Measurements from ENCODE around the gene PLA2G4E. TPM values are rescaled to one million over a fixed set of nuclear protein-coding genes. Genes with fewer than 3 reads are reported as not detected.

The PLA2G4E gene
- total and polyA plus RNA-seq, 2 donors, result 0.05 to 0.62 TPM

GRCh38 chr15:41999290-42000285, 21.3 kb downstream of the PLA2G4E start:
- H3K27me3 ChIP-seq (ENCODE audit: control insufficient read depth in 2 of 2, insufficient read depth in 1 of 2, low read length in 1 of 2), result peaks cover 0 to 4% of the 10 kb centered on the region in 2 donors
- no peaks in the 10 kb centered on the region for H3K4me1 ChIP-seq (ENCODE audit: control insufficient read depth in 2 of 2, insufficient read depth in 2 of 2, low read length in 2 of 2)
- H3K4me3 ChIP-seq (ENCODE audit: low read length in 2 of 2), result no peak overlapping the region
- WGBS, result 90% methylated on average over 15 of the region's 15 CpGs
- no peaks in the 10 kb centered on the region for H3K9me3 ChIP-seq (ENCODE audit: control insufficient read depth in 2 of 2, insufficient read depth in 1 of 2, low read length in 1 of 2)
- no peak for DNase-seq (ENCODE audit: low read depth in 6 of 9, low spot score in 9 of 9)
- H3K36me3 ChIP-seq (ENCODE audit: control insufficient read depth in 2 of 2, insufficient read depth in 2 of 2, low read length in 1 of 2), result no peaks in the 10 kb centered on the region
- no peak overlapping the region for H3K27ac ChIP-seq (ENCODE audit: low read depth in 1 of 2, low read length in 1 of 2)

- no peaks in the 10 kb centered on the region for H3K9me3 ChIP-seq (ENCODE audit: control insufficient read depth in 2 of 2, insufficient read depth in 1 of 2, low read length in 1 of 2)
- DNase-seq (ENCODE audit: low read depth in 6 of 9, low spot score in 9 of 9), result no peak
- H3K27ac ChIP-seq (ENCODE audit: low read depth in 1 of 2, low read length in 1 of 2), result no peak overlapping the region
- H3K4me3 ChIP-seq (ENCODE audit: low read length in 2 of 2), result no peak overlapping the region
- H3K4me1 ChIP-seq (ENCODE audit: control insufficient read depth in 2 of 2, insufficient read depth in 2 of 2, low read length in 2 of 2), result no peaks in the 10 kb centered on the region
- peaks cover 0 to 4% of the 10 kb centered on the region in 2 donors for H3K27me3 ChIP-seq (ENCODE audit: control insufficient read depth in 2 of 2, insufficient read depth in 1 of 2, low read length in 1 of 2)
- no peaks in the 10 kb centered on the region for H3K36me3 ChIP-seq (ENCODE audit: control insufficient read depth in 2 of 2, insufficient read depth in 2 of 2, low read length in 1 of 2)
- WGBS, result 94% methylated on average over 3 of the region's 3 CpGs
Observed at GRCh38 chr15:41997845-41998244, 23.0 kb downstream of the PLA2G4E start.

GRCh38 chr15:41996921-41997592, 23.8 kb downstream of the PLA2G4E start:
- H3K4me3 ChIP-seq (ENCODE audit: low read length in 2 of 2), result no peak overlapping the region
- WGBS, result 95% methylated on average over 13 of the region's 13 CpGs
- H3K9me3 ChIP-seq (ENCODE audit: control insufficient read depth in 2 of 2, insufficient read depth in 1 of 2, low read length in 1 of 2), result no peaks in the 10 kb centered on the region
- H3K36me3 ChIP-seq (ENCODE audit: control insufficient read depth in 2 of 2, insufficient read depth in 2 of 2, low read length in 1 of 2), result no peaks in the 10 kb centered on the region
- H3K27me3 ChIP-seq (ENCODE audit: control insufficient read depth in 2 of 2, insufficient read depth in 1 of 2, low read length in 1 of 2), result peaks cover 0 to 2% of the 10 kb centered on the region in 2 donors
- no peak overlapping the region for H3K27ac ChIP-seq (ENCODE audit: low read depth in 1 of 2, low read length in 1 of 2)
- H3K4me1 ChIP-seq (ENCODE audit: control insufficient read depth in 2 of 2, insufficient read depth in 2 of 2, low read length in 2 of 2), result no peaks in the 10 kb centered on the region
- DNase-seq (ENCODE audit: low read depth in 6 of 9, low spot score in 9 of 9), result no peak

GRCh38 chr15:41996376-41996775, 24.5 kb downstream of the PLA2G4E start:
- WGBS, result 97% methylated on average over 10 of the region's 10 CpGs
- no peak for DNase-seq (ENCODE audit: low read depth in 6 of 9, low spot score in 9 of 9)

GRCh38 chr15:41995476-41995855, 25.4 kb downstream of the PLA2G4E start:
- 98% methylated on average over 7 of the region's 7 CpGs for WGBS
- no peaks in the 10 kb centered on the region for H3K9me3 ChIP-seq (ENCODE audit: control insufficient read depth in 2 of 2, insufficient read depth in 1 of 2, low read length in 1 of 2)
- peaks cover 0 to 2% of the 10 kb centered on the region in 2 donors for H3K27me3 ChIP-seq (ENCODE audit: control insufficient read depth in 2 of 2, insufficient read depth in 1 of 2, low read length in 1 of 2)
- DNase-seq (ENCODE audit: low read depth in 6 of 9, low spot score in 9 of 9), result no peak
- no peaks in the 10 kb centered on the region for H3K36me3 ChIP-seq (ENCODE audit: control insufficient read depth in 2 of 2, insufficient read depth in 2 of 2, low read length in 1 of 2)
- H3K27ac ChIP-seq (ENCODE audit: low read depth in 1 of 2, low read length in 1 of 2), result no peak overlapping the region
- H3K4me3 ChIP-seq (ENCODE audit: low read length in 2 of 2), result no peak overlapping the region
- no peaks in the 10 kb centered on the region for H3K4me1 ChIP-seq (ENCODE audit: control insufficient read depth in 2 of 2, insufficient read depth in 2 of 2, low read length in 2 of 2)

More at GRCh38 chr15:41996376-41996775, 24.5 kb downstream of the PLA2G4E start:
- Histone ChIP-seq H3K4me3 (ENCODE audit: low read length in 2 of 2) (no peak overlapping the region), H3K27me3 (ENCODE audit: control insufficient read depth in 2 of 2, insufficient read depth in 1 of 2, low read length in 1 of 2) (peaks cover 0 to 2% of the 10 kb centered on the region in 2 donors), H3K27ac (ENCODE audit: low read depth in 1 of 2, low read length in 1 of 2) (no peak overlapping the region), H3K4me1 (ENCODE audit: control insufficient read depth in 2 of 2, insufficient read depth in 2 of 2, low read length in 2 of 2) (no peaks in the 10 kb centered on the region), H3K36me3 (ENCODE audit: control insufficient read depth in 2 of 2, insufficient read depth in 2 of 2, low read length in 1 of 2) (no peaks in the 10 kb centered on the region), H3K9me3 (ENCODE audit: control insufficient read depth in 2 of 2, insufficient read depth in 1 of 2, low read length in 1 of 2) (no peaks in the 10 kb centered on the region)

- H3K27ac ChIP-seq (ENCODE audit: low read depth in 1 of 2, low read length in 1 of 2), result no peak overlapping the region
- 87% methylated on average over 10 of the region's 10 CpGs for WGBS
- H3K4me1 ChIP-seq (ENCODE audit: control insufficient read depth in 2 of 2, insufficient read depth in 2 of 2, low read length in 2 of 2), result no peaks in the 10 kb centered on the region
- no peak overlapping the region for H3K4me3 ChIP-seq (ENCODE audit: low read length in 2 of 2)
- no peaks in the 10 kb centered on the region for H3K36me3 ChIP-seq (ENCODE audit: control insufficient read depth in 2 of 2, insufficient read depth in 2 of 2, low read length in 1 of 2)
- no peak for DNase-seq (ENCODE audit: low read depth in 6 of 9, low spot score in 9 of 9)
- H3K9me3 ChIP-seq (ENCODE audit: control insufficient read depth in 2 of 2, insufficient read depth in 1 of 2, low read length in 1 of 2), result no peaks in the 10 kb centered on the region
- H3K27me3 ChIP-seq (ENCODE audit: control insufficient read depth in 2 of 2, insufficient read depth in 1 of 2, low read length in 1 of 2), result peaks cover 0 to under 1% of the 10 kb centered on the region in 2 donors
Observed at GRCh38 chr15:41994772-41995475, 25.9 kb downstream of the PLA2G4E start.

- H3K27me3 ChIP-seq (ENCODE audit: control insufficient read depth in 2 of 2, insufficient read depth in 1 of 2, low read length in 1 of 2), result no peaks in the 10 kb centered on the region
- H3K4me3 ChIP-seq (ENCODE audit: low read length in 2 of 2), result no peak overlapping the region
- 84% methylated on average over 5 of the region's 5 CpGs for WGBS
- no peaks in the 10 kb centered on the region for H3K4me1 ChIP-seq (ENCODE audit: control insufficient read depth in 2 of 2, insufficient read depth in 2 of 2, low read length in 2 of 2)
- no peaks in the 10 kb centered on the region for H3K36me3 ChIP-seq (ENCODE audit: control insufficient read depth in 2 of 2, insufficient read depth in 2 of 2, low read length in 1 of 2)
- H3K9me3 ChIP-seq (ENCODE audit: control insufficient read depth in 2 of 2, insufficient read depth in 1 of 2, low read length in 1 of 2), result no peaks in the 10 kb centered on the region
- DNase-seq (ENCODE audit: low read depth in 6 of 9, low spot score in 9 of 9), result no peak
- no peak overlapping the region for H3K27ac ChIP-seq (ENCODE audit: low read depth in 1 of 2, low read length in 1 of 2)
Observed at GRCh38 chr15:41994171-41994650, 26.6 kb downstream of the PLA2G4E start.

- Histone ChIP-seq H3K4me3 (ENCODE audit: low read length in 2 of 2) (no peak overlapping the region), H3K36me3 (ENCODE audit: control insufficient read depth in 2 of 2, insufficient read depth in 2 of 2, low read length in 1 of 2) (no peaks in the 10 kb centered on the region), H3K4me1 (ENCODE audit: control insufficient read depth in 2 of 2, insufficient read depth in 2 of 2, low read length in 2 of 2) (no peaks in the 10 kb centered on the region), H3K9me3 (ENCODE audit: control insufficient read depth in 2 of 2, insufficient read depth in 1 of 2, low read length in 1 of 2) (no peaks in the 10 kb centered on the region), H3K27ac (ENCODE audit: low read depth in 1 of 2, low read length in 1 of 2) (no peak overlapping the region), H3K27me3 (ENCODE audit: control insufficient read depth in 2 of 2, insufficient read depth in 1 of 2, low read length in 1 of 2) (no peaks in the 10 kb centered on the region)
- WGBS, result 96% methylated on average over 11 of the region's 11 CpGs
- no peak for DNase-seq (ENCODE audit: low read depth in 6 of 9, low spot score in 9 of 9)
Observed at GRCh38 chr15:41993472-41994170, 27.2 kb downstream of the PLA2G4E start.

Data from thymus (tissue), 11 donors.